Activated CD8-positive, alpha-beta memory T cell treated with anti-CD3 and anti-CD28 coated beads, Interleukin-2, amount 50 U/mL, for 1 hour (primary cell): ENCODE results near the gene MGAT4C.

Experiments used
- DNase-seq: peaks from one replicate; pipeline ENCODE4 v3.0.0-alpha.2; 2020; ENCODE audit errors: extremely low read depth

The MGAT4C gene

GRCh38 chr12:86229772-86230171 is 26.4 kb downstream of the MGAT4C start:
- DNase-seq, result no peak

- no peak for DNase-seq
Measured at GRCh38 chr12:86228656-86229055, 27.5 kb downstream of the MGAT4C start.

- no peak for DNase-seq
Measured at GRCh38 chr12:86226481-86226880, 29.7 kb downstream of the MGAT4C start.

GRCh38 chr12:86216591-86216990 is 39.6 kb downstream of the MGAT4C start:
- no peak for DNase-seq

- no peak for DNase-seq
Measured at GRCh38 chr12:86213012-86213411, 43.2 kb downstream of the MGAT4C start.

GRCh38 chr12:86198696-86199444 is 57.3 kb downstream of the MGAT4C start:
- DNase-seq, result no peak

- DNase-seq, result no peak
Measured at GRCh38 chr12:86196465-86196864, 59.7 kb downstream of the MGAT4C start.

- DNase-seq, result no peak
Measured at GRCh38 chr12:86194721-86195120, 61.5 kb downstream of the MGAT4C start.

- no peak for DNase-seq
Measured at GRCh38 chr12:86193931-86194330, 62.3 kb downstream of the MGAT4C start.

GRCh38 chr12:86188226-86188625 is 68.0 kb downstream of the MGAT4C start:
- no peak for DNase-seq

- DNase-seq, result no peak
Measured at GRCh38 chr12:86186449-86186848, 69.7 kb downstream of the MGAT4C start.

- DNase-seq, result no peak
Measured at GRCh38 chr12:86179855-86180254, 76.3 kb downstream of the MGAT4C start.

GRCh38 chr12:86174188-86174587 is 82.0 kb downstream of the MGAT4C start:
- no peak for DNase-seq

GRCh38 chr12:86172913-86173443 is 83.2 kb downstream of the MGAT4C start:
- DNase-seq, result no peak

GRCh38 chr12:86170051-86170450 is 86.1 kb downstream of the MGAT4C start:
- no peak for DNase-seq

- DNase-seq, result no peak
Measured at GRCh38 chr12:86158956-86159355, 97.2 kb downstream of the MGAT4C start.

GRCh38 chr12:86154620-86155019 is 101.6 kb downstream of the MGAT4C start:
- no peak for DNase-seq

- no peak for DNase-seq
Measured at GRCh38 chr12:86148612-86149011, 107.6 kb downstream of the MGAT4C start.

- no peak for DNase-seq
Measured at GRCh38 chr12:86148071-86148470, 108.1 kb downstream of the MGAT4C start.

GRCh38 chr12:86145156-86145555 is 111.0 kb downstream of the MGAT4C start:
- DNase-seq, result no peak

GRCh38 chr12:86143162-86143561 is 113.0 kb downstream of the MGAT4C start:
- no peak for DNase-seq

- no peak for DNase-seq
Measured at GRCh38 chr12:86139671-86140070, 116.5 kb downstream of the MGAT4C start.

- DNase-seq, result no peak
Measured at GRCh38 chr12:86138770-86139169, 117.4 kb downstream of the MGAT4C start.

GRCh38 chr12:86137936-86138335 is 118.3 kb downstream of the MGAT4C start:
- no peak for DNase-seq
